ENCODE results near the gene TMEM221. TPM values are rescaled to one million over a fixed set of nuclear protein-coding genes. Genes with fewer than 3 reads are reported as not detected.

The TMEM221 gene
- total and polyA plus RNA-seq, 10 of the 15 experiments (the other 5 are each of a cell fraction or from before 2014, with no cell fraction given) = 0.04 to 0.24 TPM; not detected in 8

GRCh38 chr19:17420475-17420924 lies 28.0 kb downstream of the TMEM221 start:
- peak; percentile 52 for FAIRE-seq
- intact Hi-C loops (cut with micrococcal nuclease; ENCODE audit: unreplicated experiment) = no loop called here
- POLR2A ChIA-PET = interaction anchor here (1.1 to 4.3 kb wide), 2 partner anchors 14 to 91 kb away, joined by 3 to 46 read pairs; partner anchors contain the start of genes BST2 and PGLS

More at GRCh38 chr19:17420475-17420924, 28.0 kb downstream of the TMEM221 start:
- ATAC-seq (peak; percentile 57), DNase-seq (ENCODE audit: low read depth, low spot score) (no peak)
- Histone ChIP-seq H3K4me1 (ENCODE audit: control insufficient read depth, insufficient read depth, low read length) (peaks cover 3% of the 10 kb centered on the region; the same call in 1 of the 2 replicates), H3K9ac (ENCODE audit: control insufficient read depth, insufficient read depth, low read length) (peak overlapping the region; percentile 62), H3K36me3 (ENCODE audit: control insufficient read depth in 2 of 2, insufficient read depth in 2 of 2, low read length in 1 of 2) (no peaks in the 10 kb centered on the region; a peak in 1 of 4 replicates), H3K27ac (ENCODE audit: control insufficient read depth, insufficient read depth) (peak overlapping the region; percentile 37), H3K9me3 (replicated peaks; ENCODE audit: control insufficient read depth, insufficient read depth, low read length) (no peaks in the 10 kb centered on the region), H4K20me1 (ENCODE audit: control insufficient read depth, insufficient read depth) (no peaks in the 10 kb centered on the region), H3K79me2 (ENCODE audit: control insufficient read depth, insufficient read depth, low read length) (peaks cover 2% of the 10 kb centered on the region; the same call in 1 of the 2 replicates), H2AFZ (ENCODE audit: control insufficient read depth, low read depth, low read length) (peak overlapping the region; percentile 83), H3K27me3 (replicated peaks in 1 of 2; ENCODE audit: control insufficient read depth in 2 of 2, insufficient read depth in 2 of 2, low read length in 1 of 2) (no peaks in the 10 kb centered on the region), H3K4me3 (peak overlapping the region; percentile 99), H3K4me2 (ENCODE audit: control insufficient read depth, insufficient read depth) (peak overlapping the region; percentile 71)
- in situ Hi-C loops (cut with MboI) = no loop called here
- ChIA-PET SMC1A (ENCODE audit: uncharacterized antibody, unreplicated experiment) (interaction anchor here (3.7 kb wide), 1 partner anchor 14 kb away, joined by 26 read pairs; the partner anchor contains the start of gene BST2), CTCF (interaction anchor here (1.0 kb wide), 1 partner anchor 112 kb away, joined by 3 read pairs; no protein-coding TSS in a partner anchor), RAD21 (ENCODE audit: unreplicated experiment) (interaction anchor here (1.6 kb wide), 1 partner anchor 14 kb away, joined by 21 read pairs; the partner anchor contains the start of gene BST2)
- WGBS (ENCODE audit: insufficient coverage, insufficient replicate concordance, low lambda C conversion rate, missing lambda C conversion rate) = 19% methylated on average over 25 of the region's 25 CpGs
- TF ChIP-seq ESRRA (IDR thresholded peaks at IDR 0.05; ENCODE audit: low read length) (no peak), NFXL1 (IDR thresholded peaks at IDR 0.05; ENCODE audit: borderline replicate concordance) (peak; percentile 92; the same call in 1 of the 2 replicates), SMARCA5 (IDR thresholded peaks at IDR 0.05) (peak; percentile 38; the same call in 1 of the 2 replicates), TCF3 (IDR thresholded peaks at IDR 0.05; ENCODE audit: borderline replicate concordance, insufficient read depth, low read depth, low read length) (0 out of 2 replicates have a peak, but pooled peaks have one; percentile 14), PKNOX1 (IDR thresholded peaks at IDR 0.05) (0 out of 2 replicates have a peak, but pooled peaks have one; percentile 21), EGR1 (IDR thresholded peaks at IDR 0.05; ENCODE audit: borderline replicate concordance in 1 of 2, low read depth in 2 of 2, low read length in 2 of 2) (peak in 1 of 2 experiments; percentile 26; a peak in 1 of 3 replicates), CTCF (IDR thresholded peaks at IDR 0.05 in 2 of 3, conservative IDR thresholded peaks at IDR 0.05 in 1 of 3; ENCODE audit: control insufficient read depth in 2 of 3, extremely low read depth in 1 of 3, insufficient read depth in 1 of 3, low read depth in 3 of 3, low read length in 3 of 3) (peak in 2 of 3 experiments; percentile 2 to 45; a peak in 3 of 6 replicates), MYB (IDR thresholded peaks at IDR 0.05; ENCODE audit: borderline replicate concordance, low read depth, low read length) (no peak), SMC3 (IDR thresholded peaks at IDR 0.05; ENCODE audit: borderline replicate concordance, low read length) (peak; percentile 6; the same call in 1 of the 2 replicates)
- BruUV-seq (replicated peaks) = no TSS peak
